GM23338 (cell line): ENCODE data around the gene TAP1.

Source experiments
- CREB1 ChIP-seq: fragments of 250-450 bp; sonication (Bioruptor Pico); IDR thresholded peaks from 2 replicates; pipeline ENCODE4 v1.5.0; 2020; ENCODE audit warnings: low read depth, mild to moderate bottlenecking, moderate library complexity
- EZH2 ChIP-seq: fragments of 200-600 bp; sonication (generic); IDR thresholded peaks from one replicate; pipeline ENCODE4 v1.8.0; 2017; ENCODE audit warnings: antibody characterized with exemption, mild to moderate bottlenecking, low read depth; ENCODE audit not compliant: unreplicated experiment
- EZH2phosphoT487 ChIP-seq: fragments of 200-600 bp; sonication (generic); IDR thresholded peaks from one replicate; pipeline ENCODE4 v1.8.1; 2018; ENCODE audit warnings: antibody characterized with exemption; ENCODE audit not compliant: unreplicated experiment
- POLR2AphosphoS5 ChIP-seq: IDR thresholded peaks from 2 replicates; pipeline ENCODE4 v1.6.1; 2016; ENCODE audit warnings: antibody characterized with exemption, low read depth
- TF ChIP-seq, protein P1 (sequence below): IDR thresholded peaks from one replicate; pipeline ENCODE4 v1.6.1; 2018; ENCODE audit warnings: antibody characterized with exemption; ENCODE audit not compliant: unreplicated experiment
- TF ChIP-seq, protein P2 (sequence below), 2 experiments: fragments of 200-600 bp in 1 of 2; sonication (generic) in 1 of 2; conservative IDR thresholded peaks; 2 replicates each; pipeline versions ENCODE4 v1.5.1 to v1.6.1; 2016 to 2017; ENCODE audit warnings: antibody characterized with exemption in 2 of 2, low read depth in 2 of 2, mild to moderate bottlenecking in 2 of 2, moderate library complexity in 1 of 2
- TF ChIP-seq, protein P3 (sequence below): IDR thresholded peaks from 2 replicates; pipeline ENCODE4 v1.6.1; 2016; ENCODE audit warnings: antibody characterized with exemption

DNA sequence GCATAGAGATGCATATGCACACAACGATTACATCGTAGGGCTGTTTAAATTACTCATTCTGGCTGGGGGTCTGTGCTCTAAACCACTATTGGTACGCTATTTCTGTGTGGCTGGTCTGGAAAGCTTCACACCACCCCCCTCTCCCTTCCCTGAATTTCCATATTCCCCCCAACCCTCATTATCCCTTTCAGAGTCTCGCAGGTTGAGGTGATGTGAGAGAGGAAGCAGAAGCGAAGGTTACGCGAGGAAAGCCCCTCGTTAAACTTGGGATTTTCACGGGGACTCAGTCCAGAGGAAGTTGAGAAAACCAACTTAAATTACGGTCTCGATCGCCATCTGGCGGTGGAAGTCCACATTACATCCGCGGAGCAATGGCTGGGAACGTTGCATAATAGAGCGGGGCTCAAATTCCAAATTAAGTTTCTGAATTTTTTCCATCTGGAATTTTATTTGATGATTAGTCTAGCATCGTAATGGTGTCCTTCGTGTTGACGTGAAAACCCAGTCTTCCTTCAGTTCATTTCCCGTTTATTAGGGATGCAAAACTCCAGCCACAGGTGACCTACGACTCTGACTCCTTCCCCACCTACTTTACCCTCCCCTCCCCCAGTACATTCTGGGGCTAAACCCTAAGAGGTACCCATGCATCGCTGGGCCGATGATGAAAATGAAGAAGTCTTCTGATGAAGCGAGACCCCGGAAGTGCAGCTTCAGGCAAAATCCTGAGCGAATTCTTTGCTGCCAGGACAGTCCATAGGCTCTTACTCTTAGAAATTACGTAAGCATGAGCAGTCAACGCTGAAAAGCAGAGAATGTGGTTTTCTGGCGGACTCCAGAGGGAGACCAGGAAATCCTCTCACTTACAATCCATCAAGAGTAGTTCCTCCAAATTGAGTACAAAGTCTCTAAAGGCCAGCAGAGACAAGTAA lies 56.4 kb downstream of the TAP1 start:
- TF ChIP-seq, protein P1, sequence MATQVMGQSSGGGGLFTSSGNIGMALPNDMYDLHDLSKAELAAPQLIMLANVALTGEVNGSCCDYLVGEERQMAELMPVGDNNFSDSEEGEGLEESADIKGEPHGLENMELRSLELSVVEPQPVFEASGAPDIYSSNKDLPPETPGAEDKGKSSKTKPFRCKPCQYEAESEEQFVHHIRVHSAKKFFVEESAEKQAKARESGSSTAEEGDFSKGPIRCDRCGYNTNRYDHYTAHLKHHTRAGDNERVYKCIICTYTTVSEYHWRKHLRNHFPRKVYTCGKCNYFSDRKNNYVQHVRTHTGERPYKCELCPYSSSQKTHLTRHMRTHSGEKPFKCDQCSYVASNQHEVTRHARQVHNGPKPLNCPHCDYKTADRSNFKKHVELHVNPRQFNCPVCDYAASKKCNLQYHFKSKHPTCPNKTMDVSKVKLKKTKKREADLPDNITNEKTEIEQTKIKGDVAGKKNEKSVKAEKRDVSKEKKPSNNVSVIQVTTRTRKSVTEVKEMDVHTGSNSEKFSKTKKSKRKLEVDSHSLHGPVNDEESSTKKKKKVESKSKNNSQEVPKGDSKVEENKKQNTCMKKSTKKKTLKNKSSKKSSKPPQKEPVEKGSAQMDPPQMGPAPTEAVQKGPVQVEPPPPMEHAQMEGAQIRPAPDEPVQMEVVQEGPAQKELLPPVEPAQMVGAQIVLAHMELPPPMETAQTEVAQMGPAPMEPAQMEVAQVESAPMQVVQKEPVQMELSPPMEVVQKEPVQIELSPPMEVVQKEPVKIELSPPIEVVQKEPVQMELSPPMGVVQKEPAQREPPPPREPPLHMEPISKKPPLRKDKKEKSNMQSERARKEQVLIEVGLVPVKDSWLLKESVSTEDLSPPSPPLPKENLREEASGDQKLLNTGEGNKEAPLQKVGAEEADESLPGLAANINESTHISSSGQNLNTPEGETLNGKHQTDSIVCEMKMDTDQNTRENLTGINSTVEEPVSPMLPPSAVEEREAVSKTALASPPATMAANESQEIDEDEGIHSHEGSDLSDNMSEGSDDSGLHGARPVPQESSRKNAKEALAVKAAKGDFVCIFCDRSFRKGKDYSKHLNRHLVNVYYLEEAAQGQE = no peak
- TF ChIP-seq POLR2AphosphoS5 = no peak
- TF ChIP-seq, protein P2, sequence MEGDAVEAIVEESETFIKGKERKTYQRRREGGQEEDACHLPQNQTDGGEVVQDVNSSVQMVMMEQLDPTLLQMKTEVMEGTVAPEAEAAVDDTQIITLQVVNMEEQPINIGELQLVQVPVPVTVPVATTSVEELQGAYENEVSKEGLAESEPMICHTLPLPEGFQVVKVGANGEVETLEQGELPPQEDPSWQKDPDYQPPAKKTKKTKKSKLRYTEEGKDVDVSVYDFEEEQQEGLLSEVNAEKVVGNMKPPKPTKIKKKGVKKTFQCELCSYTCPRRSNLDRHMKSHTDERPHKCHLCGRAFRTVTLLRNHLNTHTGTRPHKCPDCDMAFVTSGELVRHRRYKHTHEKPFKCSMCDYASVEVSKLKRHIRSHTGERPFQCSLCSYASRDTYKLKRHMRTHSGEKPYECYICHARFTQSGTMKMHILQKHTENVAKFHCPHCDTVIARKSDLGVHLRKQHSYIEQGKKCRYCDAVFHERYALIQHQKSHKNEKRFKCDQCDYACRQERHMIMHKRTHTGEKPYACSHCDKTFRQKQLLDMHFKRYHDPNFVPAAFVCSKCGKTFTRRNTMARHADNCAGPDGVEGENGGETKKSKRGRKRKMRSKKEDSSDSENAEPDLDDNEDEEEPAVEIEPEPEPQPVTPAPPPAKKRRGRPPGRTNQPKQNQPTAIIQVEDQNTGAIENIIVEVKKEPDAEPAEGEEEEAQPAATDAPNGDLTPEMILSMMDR (conservative IDR thresholded peaks at IDR 0.05; ENCODE audit: low read depth in 2 of 2) = peak; percentile 82 to 90
- TF ChIP-seq EZH2 = no peak
- TF ChIP-seq CREB1 (CRISPR knock-in tag) = 0 out of 2 replicates have a peak, but pooled peaks have one; percentile 11
- TF ChIP-seq EZH2phosphoT487 = no peak
- TF ChIP-seq, protein P3, sequence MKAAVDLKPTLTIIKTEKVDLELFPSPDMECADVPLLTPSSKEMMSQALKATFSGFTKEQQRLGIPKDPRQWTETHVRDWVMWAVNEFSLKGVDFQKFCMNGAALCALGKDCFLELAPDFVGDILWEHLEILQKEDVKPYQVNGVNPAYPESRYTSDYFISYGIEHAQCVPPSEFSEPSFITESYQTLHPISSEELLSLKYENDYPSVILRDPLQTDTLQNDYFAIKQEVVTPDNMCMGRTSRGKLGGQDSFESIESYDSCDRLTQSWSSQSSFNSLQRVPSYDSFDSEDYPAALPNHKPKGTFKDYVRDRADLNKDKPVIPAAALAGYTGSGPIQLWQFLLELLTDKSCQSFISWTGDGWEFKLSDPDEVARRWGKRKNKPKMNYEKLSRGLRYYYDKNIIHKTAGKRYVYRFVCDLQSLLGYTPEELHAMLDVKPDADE = no peak
